NCI-H510A treated with DMSO at 0.1 percent for 48 hours (cell line): Measurements from ENCODE around the gene ZC3HAV1.
"Not testable (repeated sequence)": the region's sequence is repeated elsewhere in the genome, so short reads cannot be mapped to it uniquely, and the experiment has no call there.

Experiments used
- DNase-seq: peaks from one replicate; lab custom pipeline; 2025; lab: John Stamatoyannopoulos, UW

Gene ZC3HAV1

GRCh38 chr7:139109188-139109982, at the start of gene ZC3HAV1:
Gene ZC3HAV1, minus strand, starts transcription at chr7:139109720. Its CDS starts 389 bp downstream, at chr7:139109331.
- peak; percentile 69 for DNase-seq

GRCh38 chr7:139153832-139154231, 44.3 kb upstream of the ZC3HAV1 start:
- no peak for DNase-seq

GRCh38 chr7:139152149-139152548, 42.6 kb upstream of the ZC3HAV1 start:
- no peak for DNase-seq

GRCh38 chr7:139139150-139139549, 29.6 kb upstream of the ZC3HAV1 start:
- no peak for DNase-seq

- DNase-seq, result peak; percentile 52
Observed at GRCh38 chr7:139133335-139134139, 24.0 kb upstream of the ZC3HAV1 start.

GRCh38 chr7:139132887-139133286, 23.4 kb upstream of the ZC3HAV1 start:
- no peak for DNase-seq

- no peak for DNase-seq
Observed at GRCh38 chr7:139131601-139132041, 22.1 kb upstream of the ZC3HAV1 start.

- DNase-seq, result not testable (repeated sequence)
Observed at GRCh38 chr7:139129814-139130213, 20.3 kb upstream of the ZC3HAV1 start.

- DNase-seq, result no peak
Observed at GRCh38 chr7:139127648-139128047, 18.1 kb upstream of the ZC3HAV1 start.

- DNase-seq, result no peak
Observed at GRCh38 chr7:139125657-139126056, 16.1 kb upstream of the ZC3HAV1 start.

- DNase-seq, result not testable (repeated sequence)
Observed at GRCh38 chr7:139124995-139125394, 15.5 kb upstream of the ZC3HAV1 start.

- DNase-seq, result no peak
Observed at GRCh38 chr7:139124084-139124914, 14.8 kb upstream of the ZC3HAV1 start.

GRCh38 chr7:139119486-139119849, 9.9 kb upstream of the ZC3HAV1 start:
- no peak for DNase-seq

- peak; percentile 53 for DNase-seq
Observed at GRCh38 chr7:139118805-139119485, 9.4 kb upstream of the ZC3HAV1 start.

GRCh38 chr7:139118234-139118804, 8.8 kb upstream of the ZC3HAV1 start:
- DNase-seq, result no peak

- peak; percentile 30 for DNase-seq
Observed at GRCh38 chr7:139117599-139118233, 8.2 kb upstream of the ZC3HAV1 start.

GRCh38 chr7:139116999-139117398, 7.5 kb upstream of the ZC3HAV1 start:
- peak; percentile 48 for DNase-seq

- DNase-seq, result no peak
Observed at GRCh38 chr7:139115104-139115503, 5.6 kb upstream of the ZC3HAV1 start.

GRCh38 chr7:139114585-139114984, 5.1 kb upstream of the ZC3HAV1 start:
- DNase-seq, result no peak

- DNase-seq, result no peak
Observed at GRCh38 chr7:139114018-139114417, 4.5 kb upstream of the ZC3HAV1 start.
